GM12873 (cell line): ENCODE results near the gene GJC1.

ENCODE experiments used
- CTCF ChIP-seq: IDR thresholded peaks from 2 replicates; pipeline ENCODE4 v1.5.1; 2012; ENCODE audit warnings: low read depth, mild to moderate bottlenecking, moderate library complexity, low read length, control low read depth; ENCODE audit not compliant: insufficient read depth; ENCODE audit errors: missing control alignments

GJC1 gene

GRCh38 chr17:44854192-44854591, 24.1 kb upstream of the GJC1 start:
- no peak for TF ChIP-seq CTCF

GRCh38 chr17:44850612-44851011, 20.5 kb upstream of the GJC1 start:
- TF ChIP-seq CTCF, result no peak

- TF ChIP-seq CTCF, result no peak
Measured at GRCh38 chr17:44850025-44850424, 19.9 kb upstream of the GJC1 start.

- no peak for TF ChIP-seq CTCF
Measured at GRCh38 chr17:44848961-44849489, 18.9 kb upstream of the GJC1 start.

- no peak for TF ChIP-seq CTCF
Measured at GRCh38 chr17:44848257-44848795, 18.2 kb upstream of the GJC1 start.

- no peak for TF ChIP-seq CTCF
Measured at GRCh38 chr17:44847586-44847985, 17.5 kb upstream of the GJC1 start, which contains the start of gene HIGD1B. Gene HIGD1B (plus strand): TSS chr17:44847883. CDS start chr17:44848153, 270 bp downstream.

GRCh38 chr17:44846206-44846605, 16.1 kb upstream of the GJC1 start:
- no peak for TF ChIP-seq CTCF

- no peak for TF ChIP-seq CTCF
Measured at GRCh38 chr17:44844390-44844830, 14.3 kb upstream of the GJC1 start.
